Kidney epithelial cell (primary cell): ENCODE results near the gene PPP5C. TPM values are rescaled to one million over a fixed set of nuclear protein-coding genes. Genes with fewer than 3 reads are reported as not detected.
A peak's percentile ranks its signal among the peaks of the same experiment; 100 is the strongest.

Source experiments
- DNase-seq: peaks from one replicate; pipeline ENCODE4 v3.0.0-alpha.2; 2010; ENCODE audit warnings: low read depth
- H3K27me3 ChIP-seq: 2 replicates; pipeline ENCODE4 v1.6.0; 2011; ENCODE audit warnings: low read length; ENCODE audit not compliant: control insufficient read depth, insufficient read depth
- H3K36me3 ChIP-seq: 2 replicates; pipeline ENCODE4 v1.5.1; 2011; ENCODE audit warnings: low read length; ENCODE audit not compliant: control insufficient read depth, insufficient read depth
- H3K4me3 ChIP-seq: 2 replicates; pipeline ENCODE4 v1.5.1; 2011; ENCODE audit warnings: low read depth, mild to moderate bottlenecking, control low read depth, low read length
- CTCF ChIP-seq: IDR thresholded peaks from 2 replicates; pipeline ENCODE4 v1.5.1; 2011; ENCODE audit warnings: mild to moderate bottlenecking, moderate library complexity, low read length, control low read depth, inconsistent platforms; ENCODE audit not compliant: insufficient read depth, poor library complexity, severe bottlenecking
- total RNA-seq: library from RNA; depleted of rRNA; stranded (reverse); fragments of >200 nt; gene quantifications from 2 replicates; pipeline ENCODE4 v1.2.3, GENCODE V29; 2015

Gene PPP5C
- total RNA-seq, 1 donor from 2014 or later: 68.2 TPM

- no peak for DNase-seq
- Histone ChIP-seq H3K4me3 (no peak overlapping the region), H3K36me3 (no peaks in the 10 kb centered on the region), H3K27me3 (no peaks in the 10 kb centered on the region)
- no peak for TF ChIP-seq CTCF
Measured at GRCh38 chr19:46420056-46420455, 73.2 kb downstream of the PPP5C start.

GRCh38 chr19:46422344-46422743, 75.5 kb downstream of the PPP5C start:
- Histone ChIP-seq H3K36me3 (no peaks in the 10 kb centered on the region), H3K27me3 (no peaks in the 10 kb centered on the region), H3K4me3 (no peak overlapping the region)
- no peak for DNase-seq
- no peak for TF ChIP-seq CTCF

GRCh38 chr19:46423188-46423587, 76.3 kb downstream of the PPP5C start:
- TF ChIP-seq CTCF: no peak
- Histone ChIP-seq H3K36me3 (no peaks in the 10 kb centered on the region), H3K4me3 (no peak overlapping the region), H3K27me3 (no peaks in the 10 kb centered on the region)
- DNase-seq: no peak

GRCh38 chr19:46426035-46426505, 79.2 kb downstream of the PPP5C start:
- no peaks in the 10 kb centered on the region for H3K36me3 ChIP-seq
- DNase-seq: peak; percentile 55
- H3K27me3 ChIP-seq: peaks cover 6% of the 10 kb centered on the region
- H3K4me3 ChIP-seq: peak overlapping the region; percentile 45
- no peak for TF ChIP-seq CTCF

- Histone ChIP-seq H3K4me3 (peak overlapping the region; percentile 45), H3K36me3 (no peaks in the 10 kb centered on the region), H3K27me3 (peaks cover 6% of the 10 kb centered on the region)
- TF ChIP-seq CTCF: no peak
- no peak for DNase-seq
Measured at GRCh38 chr19:46426506-46427162, 79.7 kb downstream of the PPP5C start.

- Histone ChIP-seq H3K4me3 (no peak overlapping the region), H3K27me3 (peaks cover 6% of the 10 kb centered on the region), H3K36me3 (no peaks in the 10 kb centered on the region)
- no peak for DNase-seq
- no peak for TF ChIP-seq CTCF
Measured at GRCh38 chr19:46427518-46428045, 80.7 kb downstream of the PPP5C start.
